ENCODE results near the gene SPRY4.
"Not testable (repeated sequence)": the region's sequence is repeated elsewhere in the genome, so short reads cannot be mapped to it uniquely, and the experiment has no call there.

SPRY4 gene

DNA sequence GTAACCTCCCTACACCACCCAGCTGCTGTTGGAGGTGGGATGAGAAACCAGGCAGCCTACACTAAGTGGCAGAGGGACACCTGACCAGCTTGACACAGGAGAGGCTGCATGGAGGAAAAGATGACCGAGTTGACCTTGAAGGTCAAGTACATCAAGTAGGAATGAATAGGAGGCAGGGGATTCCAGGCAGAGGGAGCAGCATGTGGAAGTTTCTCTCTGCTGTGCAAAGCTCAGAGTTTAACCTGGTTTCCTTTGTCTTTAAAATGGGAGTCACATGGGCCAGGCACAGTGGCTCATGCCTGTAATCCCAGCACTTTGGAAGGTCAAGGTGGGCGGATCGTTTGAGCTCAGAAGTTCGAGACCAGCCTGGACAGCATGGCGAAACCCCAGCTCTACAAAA lies 32.6 kb downstream of the SPRY4 start:
- no peak for DNase-seq

DNA sequence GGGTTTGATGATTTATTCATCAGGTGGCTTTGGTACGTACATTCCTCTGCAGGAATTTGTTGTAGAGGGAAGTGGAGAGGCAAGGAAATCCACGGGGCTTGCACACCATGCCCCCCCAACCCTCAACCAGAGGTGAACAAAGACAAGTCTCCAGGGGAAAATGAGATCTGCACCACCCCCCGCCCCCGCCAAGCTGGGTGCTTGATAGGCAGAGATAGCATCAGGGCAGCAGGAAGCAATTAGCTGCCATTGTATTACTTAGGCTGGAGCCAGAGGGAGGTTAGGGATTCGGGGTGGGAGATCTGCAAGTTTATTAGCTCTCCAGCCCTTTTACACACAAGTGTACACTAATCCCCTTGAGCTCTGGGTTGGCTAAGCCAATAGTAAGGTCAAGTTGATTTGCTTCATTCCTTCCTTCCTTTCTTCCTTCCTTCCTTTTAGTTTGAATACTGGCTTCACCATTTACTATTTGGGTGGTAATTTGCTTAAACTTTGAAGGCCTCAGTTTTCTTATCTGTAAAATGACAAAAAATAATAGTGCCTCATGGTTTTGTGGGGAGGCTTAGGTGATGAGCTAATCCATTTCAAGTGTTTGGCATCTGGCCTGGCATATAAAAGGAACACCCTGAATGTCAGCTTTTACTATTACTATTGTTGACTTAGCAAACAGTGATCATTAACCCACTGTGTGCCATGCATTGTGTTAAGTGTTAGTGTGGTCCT lies 34.1 kb downstream of the SPRY4 start:
- no peak for DNase-seq

DNA sequence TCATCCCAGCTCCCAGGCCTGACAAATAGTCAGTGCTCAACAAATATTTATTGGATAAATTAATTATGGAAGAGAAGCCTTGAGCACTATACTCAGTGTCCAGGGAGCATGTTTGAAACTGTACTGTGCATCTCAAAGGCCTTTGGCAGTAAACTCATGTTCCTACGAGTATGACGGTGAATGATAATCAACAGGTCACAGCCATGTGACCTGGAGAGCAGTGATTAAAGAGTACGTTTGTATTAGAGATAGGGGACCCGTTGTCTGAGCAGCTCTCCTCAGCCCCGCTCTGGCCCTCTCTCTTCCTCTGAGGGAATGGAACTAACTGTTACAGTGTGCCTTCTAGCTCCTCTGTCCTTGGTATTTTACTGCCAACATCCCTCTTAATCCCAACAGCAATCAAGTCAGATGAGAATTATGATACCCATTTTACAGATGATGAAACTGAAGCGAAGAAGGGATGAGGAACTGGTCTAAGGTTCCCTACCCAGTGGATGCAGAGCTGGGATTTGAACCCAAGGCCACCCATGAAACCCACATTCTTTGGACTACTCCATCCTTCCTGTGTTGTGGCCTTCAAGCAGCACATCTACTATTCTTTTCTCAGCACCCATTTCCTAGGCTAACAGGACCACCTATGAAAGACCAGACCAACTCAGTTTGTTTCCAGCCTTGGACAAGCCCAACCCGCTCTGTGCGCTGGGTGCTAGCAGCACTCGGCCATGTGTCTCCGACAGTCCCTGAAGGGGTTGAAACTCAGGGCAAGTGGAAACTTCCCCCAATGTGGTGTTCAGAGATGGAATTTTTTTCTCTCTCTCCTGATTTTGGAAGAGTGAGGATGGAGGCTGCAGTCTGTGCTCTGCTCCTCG lies 34.9 kb downstream of the SPRY4 start:
- DNase-seq = no peak

DNA sequence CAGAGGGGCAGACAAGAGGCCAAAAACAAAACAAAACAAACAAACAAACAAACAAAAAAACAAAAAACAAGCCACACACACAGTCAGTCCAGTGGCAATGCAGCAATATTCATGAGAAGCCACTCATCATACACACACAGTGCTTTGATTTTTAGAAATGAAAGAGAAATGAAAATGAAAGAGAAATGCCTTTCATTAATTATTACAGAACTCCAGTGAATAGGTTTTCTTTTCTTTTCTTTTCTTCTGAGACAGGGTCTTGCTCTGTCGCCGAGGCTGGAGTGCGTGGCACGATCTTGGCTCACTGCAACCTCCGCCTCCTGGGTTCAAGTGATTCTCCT lies 36.9 kb downstream of the SPRY4 start:
- no peak for DNase-seq

DNA sequence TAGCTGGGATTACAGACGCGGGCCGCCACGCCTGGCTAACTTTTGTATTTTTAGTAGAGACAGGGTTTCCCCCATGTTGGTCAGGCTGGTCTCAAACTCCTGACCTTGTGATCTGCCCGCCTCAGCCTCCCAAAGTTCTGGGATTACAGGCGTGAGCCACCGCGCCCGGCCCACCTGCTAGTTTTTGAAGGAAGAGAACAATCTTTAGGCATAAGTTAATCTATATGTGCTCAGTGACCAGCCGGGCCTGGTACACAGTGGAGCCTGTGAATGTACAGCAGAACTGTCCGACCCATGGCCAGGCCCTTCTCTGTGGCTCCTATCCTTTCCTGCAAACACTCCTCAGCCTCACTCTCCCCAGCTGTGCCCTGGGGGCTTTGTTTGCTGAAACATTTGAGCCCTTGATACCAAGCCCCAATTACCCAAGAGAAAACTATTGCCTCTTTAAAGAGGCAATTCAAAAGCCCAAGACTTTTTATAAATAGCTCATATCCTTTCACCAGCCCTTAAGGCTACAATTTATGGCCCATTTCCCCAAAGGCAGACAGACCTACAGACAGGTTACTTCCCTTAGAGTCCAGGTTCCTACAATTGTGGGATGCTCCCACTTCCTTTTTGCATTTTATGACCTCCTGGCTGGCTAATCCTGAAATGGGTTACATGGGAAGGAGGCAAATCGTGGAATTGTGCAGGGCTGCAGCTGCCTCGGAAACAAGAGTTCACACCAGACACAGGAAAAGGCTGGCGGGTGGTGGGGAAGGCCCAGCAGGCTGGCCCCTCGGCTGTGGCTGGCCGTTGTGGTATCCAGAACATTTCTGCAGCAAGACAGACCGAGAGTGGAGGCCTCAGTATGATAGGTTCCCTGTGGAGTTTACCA lies 37.5 kb downstream of the SPRY4 start:
- no peak for DNase-seq

DNA sequence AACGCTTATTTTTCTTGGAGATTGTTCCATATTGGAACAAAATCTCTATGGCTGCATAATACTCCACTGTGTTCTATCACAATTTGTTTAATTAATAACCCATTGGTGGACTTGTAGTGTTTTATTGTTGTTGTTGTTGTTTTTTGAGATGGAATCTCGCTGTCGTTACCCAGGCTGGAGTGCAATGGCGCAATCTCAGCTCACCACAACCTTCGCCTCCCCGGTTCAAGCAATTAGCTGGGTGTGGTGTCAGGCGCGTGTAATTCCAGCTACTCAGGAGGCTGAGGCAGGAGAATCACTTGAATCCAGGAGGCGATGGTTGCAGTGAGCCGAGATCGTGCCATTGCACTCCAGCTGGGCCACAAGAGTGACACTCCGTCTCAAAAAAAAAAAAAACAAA lies 38.7 kb downstream of the SPRY4 start:
- DNase-seq = no peak

DNA sequence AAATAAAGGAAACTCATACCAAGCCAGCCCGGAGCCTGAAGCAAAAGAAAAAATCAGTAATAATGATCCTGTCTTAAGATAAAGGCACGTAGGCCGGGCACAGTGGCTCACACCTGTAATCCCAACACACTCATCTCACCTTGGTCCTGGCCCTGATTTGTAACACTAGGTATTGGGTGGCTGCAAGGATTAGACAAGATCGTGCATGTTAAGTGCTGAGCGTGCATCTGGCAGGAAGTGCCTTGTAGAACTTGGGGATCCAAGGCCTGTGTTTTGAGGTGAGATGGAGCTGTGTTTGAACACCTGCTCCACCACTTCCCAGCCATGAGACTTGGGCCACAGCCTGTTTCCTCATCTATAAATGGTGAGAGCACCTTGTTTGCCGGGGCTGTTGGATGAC lies 41.5 kb downstream of the SPRY4 start:
- no peak for DNase-seq

DNA sequence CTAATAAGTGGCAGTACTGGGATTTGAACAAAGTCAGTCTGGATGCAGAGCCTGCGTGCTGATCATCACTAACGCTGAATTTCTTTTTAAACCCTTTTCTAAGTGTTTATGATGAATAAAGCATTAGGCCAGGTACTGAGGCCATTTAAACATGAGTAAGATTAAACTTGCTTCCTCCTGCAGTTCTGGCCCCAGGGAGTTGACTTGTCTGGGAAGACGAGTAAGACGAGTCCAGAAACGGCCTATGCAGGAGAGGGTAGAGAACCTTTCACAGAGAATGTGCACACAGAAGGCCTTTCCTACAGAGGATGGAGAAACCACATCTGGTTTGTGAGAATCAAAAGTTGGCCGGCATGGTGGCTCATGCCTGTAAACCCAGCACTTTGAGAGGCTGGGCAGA lies 42.9 kb downstream of the SPRY4 start:
- no peak for DNase-seq

DNA sequence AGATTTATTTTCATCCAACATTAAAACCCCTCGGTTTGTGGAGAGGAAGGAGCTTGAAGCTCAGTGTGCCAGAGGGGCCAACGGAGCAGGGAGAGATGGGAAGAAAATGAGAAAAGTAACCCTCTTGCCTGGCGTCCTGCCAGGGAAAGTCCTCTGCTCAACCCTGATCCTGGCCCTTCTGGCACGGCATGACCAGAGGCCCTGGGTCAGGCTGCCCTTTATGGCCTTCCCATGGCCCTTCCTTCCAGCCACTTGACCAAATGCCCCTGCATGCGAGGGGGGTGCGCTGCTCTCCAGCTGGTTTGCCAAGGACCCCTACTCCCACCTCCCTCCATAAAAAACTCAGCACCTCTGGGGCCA lies 43.8 kb downstream of the SPRY4 start:
- DNase-seq = no peak

DNA sequence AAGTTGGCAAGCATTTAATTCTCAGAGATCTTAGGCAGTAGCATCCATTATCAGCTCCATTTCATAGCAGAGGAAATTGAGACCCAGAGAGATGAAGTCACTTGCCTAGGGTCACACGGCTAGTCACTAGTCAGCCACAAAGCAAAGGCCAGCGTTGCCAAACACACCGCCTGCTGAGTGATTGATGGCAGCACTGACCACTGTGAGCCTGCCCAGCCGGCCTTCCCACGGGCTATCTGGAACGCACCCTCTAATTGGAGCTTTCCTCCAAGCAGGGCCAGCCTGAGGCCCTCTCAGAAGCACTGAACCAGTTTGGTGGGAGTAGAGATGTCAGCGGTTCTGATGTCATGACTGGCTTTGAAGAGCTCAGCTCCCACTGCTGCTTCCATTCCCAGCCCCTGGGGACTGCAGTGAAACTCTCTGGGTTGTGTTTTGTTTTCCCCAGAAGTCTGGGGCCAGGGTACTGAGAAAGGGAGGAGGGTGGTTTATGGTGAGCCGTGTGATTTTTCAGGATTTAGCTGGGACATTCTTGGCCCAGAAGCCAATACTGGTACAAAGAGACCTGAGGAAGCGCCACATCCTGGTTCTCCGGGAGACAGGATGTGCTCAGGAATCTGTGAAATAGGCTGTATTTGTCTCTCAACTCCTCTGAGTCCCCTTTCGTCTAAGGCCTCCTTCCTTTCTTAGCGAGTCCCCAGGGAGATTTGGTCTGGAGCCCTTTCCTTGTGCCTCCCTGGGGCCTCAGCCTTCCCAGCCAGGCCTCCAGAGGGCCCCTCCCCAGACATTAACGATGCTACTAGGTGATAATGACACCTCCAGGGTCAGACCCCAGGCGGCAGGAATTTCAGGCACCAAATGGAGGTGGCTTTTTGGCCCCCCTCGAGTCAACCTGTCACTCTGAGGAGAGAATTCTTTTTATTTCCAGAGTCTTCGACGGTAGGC lies 44.5 kb downstream of the SPRY4 start:
- DNase-seq = no peak

DNA sequence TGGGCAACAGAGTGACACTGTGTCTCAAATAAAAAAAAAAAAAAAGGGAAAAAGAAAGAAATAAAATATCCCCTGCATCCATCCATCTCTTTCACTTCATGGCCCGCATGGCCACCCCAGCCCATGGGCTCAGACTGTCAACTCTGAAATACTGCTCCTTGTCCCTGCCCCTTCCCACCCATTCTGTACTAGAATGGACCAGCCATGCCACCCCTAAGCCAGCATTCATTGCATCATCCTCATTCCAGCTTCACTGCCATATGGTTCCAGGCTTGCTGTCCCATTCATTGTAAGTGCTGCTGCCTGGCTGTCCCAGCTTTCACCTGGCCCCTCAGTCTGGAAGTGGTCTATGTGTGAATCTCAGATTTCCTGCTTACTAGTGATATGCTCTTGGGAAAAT lies 46.2 kb downstream of the SPRY4 start:
- no peak for DNase-seq

DNA sequence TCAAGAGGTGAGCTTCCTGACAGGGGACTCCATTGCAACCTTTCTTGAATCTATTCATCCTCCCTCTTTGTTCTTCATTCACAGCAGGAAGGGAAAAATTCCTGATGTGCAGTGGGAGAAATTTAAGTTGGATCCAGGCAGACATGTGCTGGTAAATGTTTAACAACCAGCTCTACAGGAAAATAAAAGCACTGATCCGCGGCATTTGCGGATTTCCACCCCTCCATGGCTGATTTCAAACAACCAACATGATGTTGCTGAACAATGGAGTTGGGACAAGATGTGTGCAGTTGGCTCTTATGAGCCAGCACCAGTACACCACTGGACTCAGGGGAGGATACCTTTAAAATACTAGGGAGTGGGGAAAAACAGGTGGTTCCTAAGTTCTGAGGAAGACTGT lies 47.0 kb downstream of the SPRY4 start:
- no peak for DNase-seq

DNA sequence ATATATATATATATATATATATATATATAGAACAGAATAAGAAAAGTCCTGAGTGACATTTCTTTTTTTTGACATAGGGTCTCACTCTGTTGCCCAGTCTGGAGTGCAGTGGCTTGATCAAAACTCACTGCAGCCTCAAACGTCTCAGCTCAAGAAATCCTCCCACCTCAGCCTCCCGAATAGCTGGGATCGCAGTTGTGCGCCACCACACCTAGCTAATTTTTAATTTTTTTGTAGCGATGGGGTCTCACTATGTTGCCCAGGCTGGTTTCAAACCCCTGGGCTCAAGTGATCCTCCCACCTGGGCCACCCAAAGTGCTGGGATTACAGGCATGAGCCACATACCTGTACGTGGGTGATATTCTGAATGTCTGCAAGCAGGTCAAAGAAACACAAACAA lies 48.3 kb downstream of the SPRY4 start:
- no peak for DNase-seq

DNA sequence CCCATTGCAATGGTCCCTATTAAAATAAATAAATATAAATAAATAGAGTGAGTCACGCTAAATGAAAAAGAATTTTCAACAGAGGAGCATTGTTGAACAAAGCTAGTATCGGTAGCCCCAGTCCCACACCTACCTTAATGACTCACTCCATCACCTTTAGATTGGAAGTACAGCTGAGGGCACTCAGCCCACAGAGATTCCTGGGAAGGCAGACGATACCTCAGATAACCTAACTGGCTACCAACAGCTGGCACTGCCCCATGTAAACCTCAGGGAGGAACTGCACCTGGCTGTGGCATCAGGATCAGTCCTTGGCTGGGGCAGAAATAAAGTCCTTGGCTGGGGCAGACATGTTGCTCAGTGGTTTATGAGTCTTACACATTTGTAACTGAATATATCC lies 49.3 kb downstream of the SPRY4 start:
- DNase-seq = no peak

DNA sequence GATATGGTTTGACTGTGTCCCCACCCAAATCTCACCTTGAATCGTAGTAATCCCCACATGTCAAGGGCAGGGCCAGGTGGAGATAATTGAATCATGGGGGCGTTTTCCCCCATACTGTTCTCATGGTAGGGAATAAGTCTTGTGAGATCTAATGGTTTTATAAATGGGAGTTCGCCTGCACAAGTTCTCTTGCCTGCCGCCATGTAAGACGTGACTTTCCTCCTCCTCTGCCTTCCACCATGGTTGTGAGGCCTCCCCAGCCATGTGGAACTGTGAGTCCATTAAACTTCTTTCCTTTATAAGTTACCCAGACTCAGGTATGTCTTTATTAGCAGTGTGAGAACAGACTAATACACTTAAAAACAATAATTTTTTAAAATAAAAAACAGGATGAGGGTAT lies 52.2 kb downstream of the SPRY4 start:
- DNase-seq = not testable (repeated sequence)

DNA sequence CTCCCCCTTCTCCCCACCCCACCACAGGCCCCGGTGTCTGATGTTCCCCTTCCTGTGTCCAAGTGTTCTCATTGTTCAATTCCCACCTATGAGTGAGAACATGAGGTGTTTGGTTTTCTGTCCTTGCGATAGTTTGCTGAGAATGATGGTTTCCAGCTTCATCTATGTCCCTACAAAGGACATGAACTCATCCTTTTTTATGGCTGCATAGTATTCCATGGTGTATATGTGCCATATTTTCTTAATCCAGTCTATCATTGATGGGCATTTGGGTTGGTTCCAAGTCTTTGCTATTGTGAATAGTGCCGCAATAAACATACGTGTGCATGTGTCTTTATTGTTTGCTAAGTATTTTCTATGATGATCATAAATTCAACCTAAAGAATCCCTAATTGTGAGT lies 60.7 kb downstream of the SPRY4 start:
- DNase-seq = not testable (repeated sequence)

DNA sequence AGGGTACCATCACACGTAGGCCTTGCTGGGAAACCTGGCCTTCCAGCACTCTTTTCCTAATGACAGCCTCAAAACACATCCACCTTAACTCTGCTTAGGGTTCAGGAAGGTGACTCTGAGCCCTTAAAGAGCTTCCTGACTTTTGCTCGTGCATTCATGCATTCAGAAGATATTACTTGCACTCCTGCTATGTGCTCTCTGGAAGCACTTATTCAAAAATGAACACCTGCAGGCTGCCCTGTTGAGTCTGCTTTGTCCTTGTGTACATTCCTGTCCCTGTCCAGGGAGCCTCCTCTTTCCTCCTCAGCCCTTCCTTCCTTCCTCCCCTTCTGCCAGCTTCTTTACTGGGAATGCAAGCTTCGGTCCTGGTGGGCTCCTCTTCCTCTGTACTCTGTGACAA lies 61.5 kb downstream of the SPRY4 start:
- no peak for DNase-seq

DNA sequence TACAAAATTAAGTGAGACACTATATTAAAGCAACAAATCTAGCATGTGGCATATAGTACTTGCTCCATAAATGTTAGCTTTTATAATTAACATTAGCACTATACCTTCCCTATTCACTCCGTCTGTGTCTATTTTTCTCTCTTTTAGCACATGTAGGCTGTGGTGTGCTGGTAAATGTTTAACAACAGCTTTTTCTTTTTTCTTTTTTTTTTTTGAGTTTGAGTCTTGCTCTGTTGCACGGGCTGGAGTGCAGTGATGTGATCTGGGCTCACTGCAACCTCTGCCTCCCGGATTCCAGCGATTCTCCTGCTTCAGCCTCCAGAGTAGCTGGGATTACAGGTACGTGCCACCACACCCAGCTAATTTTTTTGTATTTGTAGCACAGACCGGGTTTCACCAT lies 62.1 kb downstream of the SPRY4 start:
- DNase-seq = no peak
